ENCODE results near the gene DLST.

The DLST gene

DNA sequence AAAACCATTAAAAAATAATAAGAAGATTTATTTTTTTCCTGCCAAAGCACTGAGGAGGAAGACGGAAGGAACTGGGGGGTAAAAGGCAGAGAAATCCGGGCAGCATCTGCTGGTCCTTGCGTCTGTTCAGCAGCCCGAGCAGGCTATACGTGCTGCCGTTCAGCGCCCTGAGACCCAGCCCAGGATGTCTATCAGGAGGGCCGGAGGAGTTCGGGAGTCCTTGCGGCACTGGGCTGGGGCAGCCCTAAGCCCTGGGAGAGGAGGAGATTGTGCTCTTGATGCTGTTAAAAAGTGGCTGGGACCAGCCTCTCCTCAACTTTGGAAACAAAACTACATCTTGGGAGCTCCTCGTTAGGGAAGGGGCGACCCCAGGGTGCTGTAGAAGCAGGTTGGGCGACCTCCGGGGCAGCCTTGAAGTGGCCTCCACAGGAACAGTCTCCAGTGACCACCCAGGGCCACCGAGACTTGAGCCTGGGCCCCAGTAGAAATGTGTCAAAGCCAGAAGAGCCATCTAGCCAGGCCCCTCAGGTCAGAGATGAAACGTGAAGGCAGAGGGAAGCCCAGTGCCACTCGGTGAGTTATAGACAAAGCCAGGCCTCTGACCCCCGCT lies 59.3 kb downstream of the DLST start:
- no peak for DNase-seq (ENCODE audit: low read depth in 2 of 2)

GRCh38 chr14:74941676-74942097 lies 60.0 kb downstream of the DLST start:
- peak; percentile 28 to 49 for DNase-seq (ENCODE audit: low read depth in 2 of 2)

- no peak for DNase-seq (ENCODE audit: low read depth in 2 of 2)
Measured at GRCh38 chr14:74942181-74942580, 60.5 kb downstream of the DLST start.

DNA sequence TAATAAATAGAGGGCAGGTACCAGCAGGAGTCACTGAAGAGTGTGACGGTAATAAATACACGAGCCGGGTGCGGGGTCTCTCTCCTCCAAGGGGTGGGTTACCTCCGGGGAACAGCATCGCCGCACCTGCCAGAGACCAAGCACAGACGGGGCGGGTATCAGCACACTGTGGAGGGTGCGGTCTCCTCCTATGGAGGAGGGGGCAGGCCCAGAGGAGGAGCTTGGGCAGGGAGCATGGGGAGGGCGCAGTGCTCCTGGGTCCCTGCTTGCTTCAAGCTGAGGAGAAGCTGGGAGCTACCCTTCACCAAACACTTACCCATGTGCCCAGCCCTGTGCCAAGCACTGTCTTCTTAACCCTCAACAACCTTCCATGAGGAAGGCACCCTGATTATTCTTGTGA lies 60.9 kb downstream of the DLST start:
- no peak for DNase-seq (ENCODE audit: low read depth in 2 of 2)

- DNase-seq (ENCODE audit: low read depth in 2 of 2) = no peak
Measured at GRCh38 chr14:74945261-74945851, 63.6 kb downstream of the DLST start.

DNA sequence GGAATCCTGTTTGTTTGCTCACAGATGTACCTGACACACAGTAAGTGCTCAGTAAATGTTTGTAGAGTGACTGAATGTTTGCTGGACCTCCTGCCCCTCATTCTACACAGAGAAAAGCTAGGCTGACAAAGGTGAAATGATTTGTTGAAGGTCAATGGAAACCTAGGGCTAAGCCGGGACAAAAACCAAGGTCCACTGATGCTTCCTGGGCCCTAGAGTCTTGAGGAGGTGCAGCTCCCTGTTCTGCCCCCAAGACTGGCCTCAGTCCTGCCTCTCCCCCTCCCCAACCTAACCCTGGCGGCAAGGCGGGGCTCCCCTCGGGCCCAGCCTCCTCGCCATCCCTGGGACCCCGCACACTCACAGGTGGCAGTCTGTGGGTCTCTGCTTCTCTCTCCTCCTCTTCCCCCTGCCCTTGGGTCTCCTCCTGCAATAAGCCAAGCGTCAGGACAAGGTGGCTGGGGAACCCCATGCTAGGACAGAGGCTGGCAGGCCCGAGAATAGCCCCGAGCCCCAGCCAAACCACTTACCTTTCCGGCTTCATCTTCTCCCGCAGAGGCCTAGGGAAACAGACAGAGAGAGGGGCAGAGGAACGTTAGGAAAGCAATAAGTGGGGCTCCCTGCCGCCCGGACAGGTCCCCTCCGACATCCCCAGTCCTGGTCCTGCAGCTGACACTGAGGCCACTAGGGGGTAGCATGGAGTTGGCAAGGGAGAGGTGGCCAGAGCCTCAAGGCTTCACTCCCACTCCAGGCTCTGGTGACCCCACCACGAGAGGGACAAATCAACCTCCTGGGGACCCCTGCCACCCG lies 64.3 kb downstream of the DLST start:
- DNase-seq (ENCODE audit: low read depth in 2 of 2) = peak; percentile 49 to 53

DNA sequence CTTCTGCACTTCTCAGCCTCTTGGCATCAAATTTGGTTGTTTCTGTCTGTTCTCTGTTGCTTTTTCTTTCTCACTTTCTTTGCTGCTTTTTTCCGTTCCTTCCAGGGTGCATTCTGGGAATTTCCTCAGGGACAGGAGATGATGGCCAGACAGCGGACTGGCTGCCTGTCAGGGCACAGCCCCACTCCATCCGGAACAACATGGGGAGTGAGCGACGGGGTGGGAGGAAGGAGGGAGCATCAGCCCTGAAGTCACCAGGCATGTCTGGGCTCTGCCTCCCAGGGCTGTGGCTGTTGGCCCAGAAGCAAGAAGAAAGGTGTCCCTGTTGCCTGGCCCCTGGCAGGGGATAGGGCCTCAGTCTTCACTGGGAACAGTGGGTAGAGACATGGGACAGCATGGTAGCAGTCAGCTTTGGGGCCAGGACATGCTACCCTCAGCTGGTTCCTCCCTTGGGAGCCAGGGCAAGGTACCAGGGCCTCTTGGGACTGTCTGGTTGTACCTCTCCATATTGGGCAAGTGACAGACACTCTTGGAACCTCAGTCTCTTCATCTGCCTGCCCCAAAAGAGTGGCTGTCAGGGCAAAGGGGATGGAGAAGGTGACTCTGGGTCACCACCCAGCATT lies 65.1 kb downstream of the DLST start:
- no peak for DNase-seq (ENCODE audit: low read depth in 2 of 2)

- DNase-seq (ENCODE audit: low read depth in 2 of 2) = no peak
Measured at GRCh38 chr14:74947353-74948227, 65.9 kb downstream of the DLST start.

DNA sequence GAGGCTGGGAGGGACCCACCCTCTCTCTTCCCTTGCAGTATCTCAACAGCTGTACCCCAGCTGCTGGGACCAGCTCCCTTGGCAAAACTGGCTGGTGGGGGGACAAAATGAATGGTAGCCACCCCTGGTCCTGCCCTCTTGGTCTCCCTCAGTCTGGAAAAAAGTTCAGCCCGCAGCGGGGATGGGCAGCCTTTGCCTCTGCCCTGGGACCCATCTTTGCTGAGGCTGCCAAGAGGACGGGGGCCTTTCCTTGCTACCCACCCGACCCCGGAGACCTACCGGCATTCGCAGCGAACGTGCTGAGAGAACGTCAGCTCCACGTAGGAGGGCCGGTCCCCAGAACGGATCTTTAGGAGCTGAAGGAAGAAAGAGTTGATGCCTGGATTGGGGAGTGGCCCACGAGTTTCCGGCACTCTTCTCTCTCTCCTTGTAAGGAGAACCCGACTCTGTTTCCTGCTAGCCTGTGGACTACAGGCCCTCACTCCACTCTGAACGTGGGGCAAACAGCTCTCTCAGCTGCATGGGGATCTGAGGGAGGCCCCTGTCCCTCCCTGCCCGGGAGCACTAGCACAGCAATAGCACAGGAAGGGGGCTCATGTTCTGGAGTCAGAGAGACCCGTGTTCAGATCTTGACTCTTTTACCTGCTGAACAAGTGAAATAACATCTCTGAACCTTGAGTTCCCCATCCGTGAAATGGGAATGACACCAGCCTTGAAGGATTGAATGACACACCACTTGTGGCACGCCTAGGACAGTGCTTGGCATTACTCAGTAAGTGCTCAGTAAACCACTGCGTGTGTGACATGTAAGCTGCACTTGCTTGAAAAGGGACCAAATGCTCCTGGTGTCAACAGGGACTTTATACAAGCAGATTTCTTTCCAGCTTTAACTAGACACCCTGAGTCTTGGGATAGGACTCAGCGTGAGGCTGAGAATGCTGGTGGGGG lies 66.8 kb downstream of the DLST start:
- no peak for DNase-seq (ENCODE audit: low read depth in 2 of 2)

DNA sequence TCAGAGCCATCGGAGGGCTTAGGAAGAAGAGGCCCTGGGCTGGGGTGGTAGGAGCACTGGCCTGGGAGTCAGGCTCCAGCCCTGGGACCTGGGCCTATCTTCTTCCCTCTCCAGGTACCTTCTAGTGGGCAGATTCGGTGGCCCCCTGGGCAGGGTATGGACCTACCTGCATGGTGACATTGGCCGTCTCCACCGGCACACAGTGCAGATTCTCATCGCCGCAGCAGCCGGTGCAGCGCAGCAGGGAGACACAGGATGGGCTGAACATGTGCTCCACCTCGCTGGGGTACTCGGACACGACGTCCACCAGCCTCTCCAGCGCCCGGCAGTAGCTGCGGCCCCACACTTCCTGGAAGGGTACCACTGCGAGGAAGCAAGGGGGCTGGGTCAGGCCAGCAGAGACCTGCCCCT lies 67.5 kb downstream of the DLST start:
- no peak for DNase-seq (ENCODE audit: low read depth in 2 of 2)

DNA sequence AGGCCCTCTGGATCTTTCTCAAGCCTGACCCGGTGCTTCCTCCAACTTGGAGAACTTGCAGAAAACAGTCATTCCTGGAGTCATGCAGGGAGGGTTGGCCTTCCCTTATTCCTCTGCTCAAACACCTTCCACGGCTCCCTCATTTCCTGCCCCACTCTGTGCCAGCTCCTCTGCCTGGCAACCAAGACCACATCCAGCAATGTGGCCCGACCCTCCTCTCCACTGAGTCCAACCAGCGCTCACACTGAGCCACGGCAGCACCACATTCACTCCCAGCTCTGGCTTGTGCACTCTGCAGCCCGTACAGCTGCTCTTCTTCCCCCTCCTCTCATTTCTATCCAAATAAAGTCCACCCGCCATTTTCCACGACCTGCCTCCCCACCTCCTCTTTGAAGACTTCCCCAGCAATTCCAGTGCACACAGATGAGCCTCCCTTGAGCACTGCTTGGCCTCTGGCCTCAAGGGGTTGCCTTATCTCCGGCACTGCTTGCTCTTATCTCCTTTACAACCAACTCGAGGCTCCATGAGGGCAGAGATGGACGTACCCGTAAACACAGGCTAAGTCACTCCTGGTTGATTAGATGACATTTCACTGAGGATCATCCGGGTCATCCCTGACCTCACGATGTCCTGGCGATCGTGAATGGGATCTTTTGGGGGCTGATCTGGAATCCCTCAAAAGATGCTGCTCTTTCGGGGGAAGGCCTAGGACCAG lies 68.3 kb downstream of the DLST start:
- DNase-seq (ENCODE audit: low read depth in 2 of 2) = no peak

DNA sequence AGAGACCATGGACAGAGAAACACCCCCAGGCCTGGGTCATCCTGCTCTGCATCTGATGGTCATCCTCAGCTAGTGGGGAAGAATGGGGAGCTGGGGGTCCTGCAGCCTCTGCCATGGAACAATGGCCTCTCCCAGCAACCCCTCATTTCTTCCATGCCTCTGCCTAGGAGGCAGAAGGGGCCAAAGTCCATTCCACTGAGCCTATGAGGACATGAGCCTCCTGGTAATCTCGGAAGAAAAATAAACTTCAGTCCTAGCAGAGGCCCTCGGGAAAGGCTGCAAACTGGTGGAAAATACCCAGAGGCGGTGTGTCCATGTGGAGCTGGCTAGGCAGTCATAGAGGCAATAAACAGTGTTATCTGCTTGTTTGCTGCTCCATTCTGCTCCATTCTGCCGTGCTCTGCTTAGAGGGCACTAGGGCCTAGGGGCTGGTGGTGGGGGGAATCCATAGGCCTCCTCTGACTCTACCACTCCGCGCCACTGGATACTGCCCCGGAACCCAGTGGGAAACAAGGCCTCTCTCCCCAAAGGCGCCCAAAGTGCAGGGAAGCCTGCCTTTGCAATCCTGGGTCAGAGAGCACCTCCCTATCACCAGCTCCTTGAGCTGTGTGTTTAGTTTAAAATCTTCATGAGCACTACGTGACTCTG lies 69.2 kb downstream of the DLST start:
- no peak for DNase-seq (ENCODE audit: low read depth in 2 of 2)

DNA sequence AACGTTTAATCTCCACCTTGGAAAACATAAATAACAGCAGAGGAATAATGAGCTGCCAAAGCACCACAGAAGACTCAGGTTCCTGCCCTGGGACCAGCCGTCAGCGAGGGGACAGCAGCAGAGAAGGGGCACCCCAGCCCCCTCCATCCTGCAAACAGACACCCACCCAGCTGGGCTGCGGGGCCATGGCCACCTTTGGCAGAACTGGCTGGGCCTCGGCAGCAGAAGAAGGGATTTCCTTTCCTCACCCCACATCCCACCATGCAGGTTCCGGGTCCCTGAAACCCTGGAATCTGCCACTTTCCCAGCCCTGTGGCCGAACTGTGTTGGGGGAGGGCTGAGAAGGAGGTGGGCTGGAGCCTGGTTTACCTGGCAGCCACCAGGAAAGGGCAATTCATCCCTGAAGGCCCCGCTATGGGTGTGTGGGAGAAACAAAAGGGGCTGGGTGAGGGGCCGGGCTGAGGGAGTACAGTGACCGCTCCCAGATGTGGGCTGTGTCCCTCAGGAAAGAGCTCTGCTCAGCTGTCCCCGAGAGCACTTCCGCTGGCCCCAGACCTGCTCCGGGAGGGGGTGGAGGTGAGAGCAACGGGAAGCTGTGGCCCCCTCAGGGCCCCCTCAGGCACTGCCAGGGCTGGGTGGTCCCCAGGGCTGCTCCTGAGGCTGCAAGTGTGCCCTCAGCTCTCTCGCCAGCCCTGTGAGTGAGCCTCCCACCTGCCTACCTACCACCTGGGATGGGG lies 69.9 kb downstream of the DLST start:
- no peak for DNase-seq (ENCODE audit: low read depth in 2 of 2)

DNA sequence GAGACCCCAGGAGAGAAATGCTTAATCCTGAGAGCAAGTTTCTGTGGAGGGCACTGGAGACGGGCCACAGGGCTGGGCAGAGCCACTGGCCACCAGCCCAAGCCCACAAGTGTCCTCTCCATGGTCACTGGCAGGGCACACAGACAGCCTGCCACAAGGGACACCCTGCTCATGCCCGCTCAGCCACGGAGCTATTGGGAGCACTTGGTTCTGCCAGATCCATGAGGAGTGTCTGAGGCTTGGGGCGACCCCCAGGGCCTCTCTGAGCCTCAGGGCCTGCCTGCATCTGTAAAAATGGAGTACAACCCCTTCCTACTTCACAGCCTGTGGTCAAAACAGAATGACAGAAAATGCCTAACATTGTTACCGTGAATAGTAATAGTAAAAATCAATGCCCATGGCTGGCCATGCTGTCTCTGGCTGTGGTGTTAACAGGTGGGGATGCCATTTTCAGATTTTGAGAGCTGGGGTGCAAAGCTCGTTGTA lies 70.5 kb downstream of the DLST start:
- DNase-seq (ENCODE audit: low read depth in 2 of 2) = no peak

GRCh38 chr14:74952697-74953484 lies 71.2 kb downstream of the DLST start:
- DNase-seq (ENCODE audit: low read depth in 2 of 2) = no peak
